Lower lobe of right lung (tissue), 2 donors: ENCODE data around the gene BOD1. TPM values are rescaled to one million over a fixed set of nuclear protein-coding genes. Genes with fewer than 3 reads are reported as not detected.

Source experiments
- ATAC-seq, 2 donors: fragments of 200-7000 bp; cut with Tn5 transposase; one replicate each; pipeline ENCODE4 v1.9.1; 2020 to 2022; ENCODE audit warnings: mild to moderate bottlenecking in 2 of 2, moderate library complexity in 2 of 2
- DNase-seq: peaks from one replicate; pipeline ENCODE4 v3.0.0-alpha.2; 2020
- H3K27ac ChIP-seq: fragments of 200-600 bp; one replicate; pipeline ENCODE4 v1.8.0; 2022
- H3K27me3 ChIP-seq: fragments of 200-600 bp; one replicate; pipeline ENCODE4 v1.8.0; 2022; ENCODE audit warnings: low read depth
- H3K36me3 ChIP-seq: fragments of 200-600 bp; one replicate; pipeline ENCODE4 v1.8.0; 2022; ENCODE audit warnings: mild to moderate bottlenecking
- H3K4me1 ChIP-seq: fragments of 200-600 bp; one replicate; pipeline ENCODE4 v1.8.0; 2022
- H3K4me3 ChIP-seq: fragments of 200-600 bp; one replicate; pipeline ENCODE4 v1.8.0; 2022; ENCODE audit warnings: mild to moderate bottlenecking
- H3K9me3 ChIP-seq: fragments of 200-600 bp; one replicate; pipeline ENCODE4 v1.8.0; 2022
- CTCF ChIP-seq: fragments of 200-600 bp; IDR thresholded peaks from one replicate; pipeline ENCODE4 v1.8.0; 2022; ENCODE audit warnings: antibody characterized with exemption, mild to moderate bottlenecking
- intact Hi-C: fragments of 100-400 bp; cut with DNase I; formaldehyde crosslinking; loops from one replicate; pipeline ENCODE4 v1.11.0; 2022
- long read RNA-seq: library from polyadenylated mRNA; unstranded; transcript quantifications from one replicate; pipeline ENCODE4 v2.0.0, GENCODE V29; 2021
- total RNA-seq: library from RNA; stranded (reverse); fragmentation: NEBNext Ultra II Directional; extraction: Animal tissue kit (Norgen Biotek cat#: 25700); gene quantifications from one replicate; pipeline ENCODE4 v1.2.1, GENCODE V29; 2021
- donor health status: DM: no; HTN: yes; CAD: no; lungs with severe emphysema.

BOD1 gene
- 35.0 TPM for total RNA-seq
- long read RNA-seq, transcript BOD1-202 (4 exons, 1,562 nt), result major isoform, 20 of 29 reads
- long read RNA-seq, partial matches to known transcripts, result 0 of 29 reads
- long read RNA-seq, other reads (novel, unspliced or antisense), result 1 of 29 reads

- no peaks in the 10 kb centered on the region for H3K27me3 ChIP-seq
- H3K4me1 ChIP-seq, result peaks cover 36% of the 10 kb centered on the region
- peak within 1 kb of the TSS; percentile 90 for H3K4me3 ChIP-seq
- no peaks in the 10 kb centered on the region for H3K9me3 ChIP-seq
- ATAC-seq, result peak; percentile 98
- peak; percentile 98 for DNase-seq
- H3K36me3 ChIP-seq, result peaks cover 21% of the 10 kb centered on the region
- TF ChIP-seq CTCF, result no peak
- intact Hi-C loops, result loop anchor here (5.0 kb wide), 1 partner anchor 356 kb away; no protein-coding TSS in a partner anchor
- H3K27ac ChIP-seq, result peak within 1 kb of the TSS; percentile 97
Measured at GRCh38 chr5:173616577-173617118, at the start of gene BOD1. Gene BOD1, minus strand, starts transcription at chr5:173616650. Its CDS starts 214 bp downstream, at chr5:173616436.

DNA sequence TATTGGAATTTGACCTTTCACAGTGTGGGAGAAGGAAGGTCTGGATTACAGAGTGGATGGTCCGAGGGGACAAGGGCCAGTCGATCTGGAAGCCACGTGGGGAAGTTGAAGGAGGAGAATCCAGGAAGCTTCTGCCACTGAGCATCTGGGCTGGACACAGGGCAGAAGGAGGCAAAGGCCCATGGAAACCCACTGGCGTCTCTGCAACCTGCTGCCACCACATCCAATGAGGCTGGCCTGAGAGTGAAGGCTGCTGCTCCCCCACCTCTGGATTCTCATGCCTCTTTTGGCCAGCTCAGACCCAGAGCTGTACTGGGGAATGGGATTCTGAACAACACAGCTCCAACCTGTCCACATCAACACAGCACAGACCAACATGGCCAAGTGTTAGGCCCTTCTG lies 48.9 kb upstream of the BOD1 start:
- no peak overlapping the region for H3K4me3 ChIP-seq
- no peak for TF ChIP-seq CTCF
- no peaks in the 10 kb centered on the region for H3K27me3 ChIP-seq
- no peak overlapping the region for H3K27ac ChIP-seq
- peaks cover 6% of the 10 kb centered on the region for H3K4me1 ChIP-seq
- no peaks in the 10 kb centered on the region for H3K36me3 ChIP-seq
- ATAC-seq, result no peak
- no peaks in the 10 kb centered on the region for H3K9me3 ChIP-seq
- no peak for DNase-seq
- intact Hi-C loops, result no loop called here

- no peaks in the 10 kb centered on the region for H3K27me3 ChIP-seq
- no peaks in the 10 kb centered on the region for H3K9me3 ChIP-seq
- no peaks in the 10 kb centered on the region for H3K4me1 ChIP-seq
- no peak overlapping the region for H3K4me3 ChIP-seq
- intact Hi-C loops, result no loop called here
- TF ChIP-seq CTCF, result no peak
- DNase-seq (peak; percentile 74), ATAC-seq (peak; percentile 76)
- no peak overlapping the region for H3K27ac ChIP-seq
- H3K36me3 ChIP-seq, result no peaks in the 10 kb centered on the region
Measured at GRCh38 chr5:173664154-173664526, 47.7 kb upstream of the BOD1 start.

DNA sequence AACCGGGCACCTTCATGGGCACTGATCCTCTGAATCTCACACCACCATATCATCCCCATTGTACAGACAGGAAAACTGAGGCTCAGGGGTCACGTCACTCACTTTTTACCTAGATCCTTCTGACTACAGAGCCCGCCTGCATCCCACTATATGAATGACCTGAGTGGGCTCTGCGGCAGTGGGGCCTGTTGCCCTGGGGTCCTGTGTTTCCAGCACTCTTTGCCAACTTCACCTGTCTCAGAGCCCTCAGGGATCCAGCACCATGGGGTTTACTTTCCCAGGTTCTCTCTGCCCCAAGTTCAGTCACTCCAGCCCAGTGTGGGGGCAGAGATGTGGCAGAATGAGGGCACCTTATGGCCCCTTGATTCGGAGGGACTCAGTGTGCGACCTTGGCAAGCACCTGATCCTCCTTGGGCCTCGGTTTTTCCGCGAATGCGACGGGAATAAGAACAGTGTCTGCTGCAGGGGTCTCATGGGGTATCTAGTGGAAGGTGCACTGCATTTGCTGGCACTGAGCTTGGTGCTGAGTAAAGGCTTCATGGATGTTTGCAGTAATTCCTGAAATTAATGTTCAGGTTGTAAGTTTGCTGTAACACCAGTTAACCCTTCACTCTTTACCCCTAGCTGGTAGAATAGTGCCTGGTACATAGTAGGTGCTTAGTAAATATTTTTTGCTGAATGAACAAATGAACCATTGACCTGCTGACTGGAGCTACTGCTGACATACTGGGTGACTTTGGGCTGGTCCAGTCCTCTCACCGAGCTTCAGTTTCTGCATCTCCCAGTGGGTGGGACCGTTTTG lies 47.1 kb upstream of the BOD1 start:
- ATAC-seq (peak in 1 of 2 donors; percentile 15), DNase-seq (no peak)
- intact Hi-C loops, result no loop called here
- no peaks in the 10 kb centered on the region for H3K4me1 ChIP-seq
- no peaks in the 10 kb centered on the region for H3K27me3 ChIP-seq
- no peak for TF ChIP-seq CTCF
- no peak overlapping the region for H3K4me3 ChIP-seq
- no peak overlapping the region for H3K27ac ChIP-seq
- H3K9me3 ChIP-seq, result no peaks in the 10 kb centered on the region
- no peaks in the 10 kb centered on the region for H3K36me3 ChIP-seq

DNA sequence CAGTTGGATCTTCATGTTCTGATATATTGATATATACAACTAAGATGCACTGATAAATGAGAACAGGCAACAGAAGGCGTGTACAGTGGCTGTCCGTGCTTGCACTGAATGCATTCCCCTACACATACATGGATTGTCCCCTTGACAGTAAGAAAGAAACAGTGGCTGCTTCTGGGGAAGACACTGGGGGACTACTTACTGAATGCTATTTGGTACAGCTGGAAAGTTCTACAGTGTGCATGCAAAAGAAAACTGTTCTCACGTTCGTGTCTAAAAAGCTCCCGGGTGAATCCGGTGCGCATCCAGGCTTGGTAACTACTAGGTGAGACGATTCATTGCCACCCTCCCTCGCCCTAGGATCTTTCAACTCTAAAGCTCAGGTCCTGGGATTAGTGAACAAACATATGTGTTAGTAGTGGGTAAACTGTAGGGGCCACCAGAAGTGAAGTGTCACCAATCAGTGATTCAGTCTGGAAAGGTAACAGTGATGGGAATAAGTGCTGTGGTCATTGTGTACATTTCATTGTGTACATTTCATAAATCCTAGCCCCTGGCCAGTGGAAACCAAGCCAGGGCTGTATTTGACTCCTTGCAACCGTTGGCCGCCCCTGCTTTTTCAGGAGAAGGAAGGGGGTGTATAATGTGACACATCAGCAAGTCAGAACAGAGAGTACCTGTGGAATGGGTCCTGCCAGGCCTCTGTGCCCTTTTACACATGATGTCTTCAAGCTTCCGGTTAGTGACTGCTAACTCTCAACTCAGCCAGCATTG lies 46.3 kb upstream of the BOD1 start:
- H3K27ac ChIP-seq, result no peak overlapping the region
- no peak for DNase-seq
- H3K9me3 ChIP-seq, result no peaks in the 10 kb centered on the region
- no peaks in the 10 kb centered on the region for H3K27me3 ChIP-seq
- TF ChIP-seq CTCF, result no peak
- H3K36me3 ChIP-seq, result no peaks in the 10 kb centered on the region
- intact Hi-C loops, result no loop called here
- no peak for ATAC-seq
- no peak overlapping the region for H3K4me3 ChIP-seq
- H3K4me1 ChIP-seq, result no peaks in the 10 kb centered on the region
